Kidney tubule cell (primary cell): ENCODE measurements around the gene PMEPA1.
"Not testable (repeated sequence)": the region's sequence is repeated elsewhere in the genome, so short reads cannot be mapped to it uniquely, and the experiment has no call there.

Experiments
- DNase-seq: peaks from one replicate; pipeline ENCODE4 v3.0.0-alpha.2; 2018; ENCODE audit warnings: low spot score

PMEPA1 gene

GRCh38 chr20:57650756-57651483, 58.9 kb downstream of the PMEPA1 start:
- no peak for DNase-seq

GRCh38 chr20:57650266-57650665, 59.5 kb downstream of the PMEPA1 start:
- no peak for DNase-seq

GRCh38 chr20:57649617-57650015, 60.2 kb downstream of the PMEPA1 start:
- DNase-seq = no peak

GRCh38 chr20:57648878-57649616, 60.8 kb downstream of the PMEPA1 start:
- no peak for DNase-seq

GRCh38 chr20:57647933-57648785, 61.7 kb downstream of the PMEPA1 start:
- no peak for DNase-seq

GRCh38 chr20:57647006-57647932, 62.5 kb downstream of the PMEPA1 start:
- DNase-seq = no peak

- DNase-seq = no peak
Observed at GRCh38 chr20:57638895-57639236, 70.9 kb downstream of the PMEPA1 start.

- DNase-seq = peak; percentile 92
Observed at GRCh38 chr20:57638173-57638894, 71.5 kb downstream of the PMEPA1 start.

GRCh38 chr20:57633945-57634491, 75.8 kb downstream of the PMEPA1 start:
- DNase-seq = peak; percentile 31

GRCh38 chr20:57632286-57632685, 77.5 kb downstream of the PMEPA1 start:
- no peak for DNase-seq

GRCh38 chr20:57630061-57630460, 79.8 kb downstream of the PMEPA1 start:
- DNase-seq = no peak

GRCh38 chr20:57629491-57629901, 80.3 kb downstream of the PMEPA1 start:
- not testable (repeated sequence) for DNase-seq

GRCh38 chr20:57628962-57629308, 80.9 kb downstream of the PMEPA1 start:
- DNase-seq = not testable (repeated sequence)

GRCh38 chr20:57628047-57628961, 81.5 kb downstream of the PMEPA1 start:
- DNase-seq = no peak

- no peak for DNase-seq
Observed at GRCh38 chr20:57627339-57627738, 82.5 kb downstream of the PMEPA1 start.

- no peak for DNase-seq
Observed at GRCh38 chr20:57625978-57626377, 83.8 kb downstream of the PMEPA1 start.

GRCh38 chr20:57625181-57625958, 84.4 kb downstream of the PMEPA1 start:
- no peak for DNase-seq

- DNase-seq = no peak
Observed at GRCh38 chr20:57624124-57624523, 85.7 kb downstream of the PMEPA1 start.
